Measurements from ENCODE around the gene ERLIN1.

DNA sequence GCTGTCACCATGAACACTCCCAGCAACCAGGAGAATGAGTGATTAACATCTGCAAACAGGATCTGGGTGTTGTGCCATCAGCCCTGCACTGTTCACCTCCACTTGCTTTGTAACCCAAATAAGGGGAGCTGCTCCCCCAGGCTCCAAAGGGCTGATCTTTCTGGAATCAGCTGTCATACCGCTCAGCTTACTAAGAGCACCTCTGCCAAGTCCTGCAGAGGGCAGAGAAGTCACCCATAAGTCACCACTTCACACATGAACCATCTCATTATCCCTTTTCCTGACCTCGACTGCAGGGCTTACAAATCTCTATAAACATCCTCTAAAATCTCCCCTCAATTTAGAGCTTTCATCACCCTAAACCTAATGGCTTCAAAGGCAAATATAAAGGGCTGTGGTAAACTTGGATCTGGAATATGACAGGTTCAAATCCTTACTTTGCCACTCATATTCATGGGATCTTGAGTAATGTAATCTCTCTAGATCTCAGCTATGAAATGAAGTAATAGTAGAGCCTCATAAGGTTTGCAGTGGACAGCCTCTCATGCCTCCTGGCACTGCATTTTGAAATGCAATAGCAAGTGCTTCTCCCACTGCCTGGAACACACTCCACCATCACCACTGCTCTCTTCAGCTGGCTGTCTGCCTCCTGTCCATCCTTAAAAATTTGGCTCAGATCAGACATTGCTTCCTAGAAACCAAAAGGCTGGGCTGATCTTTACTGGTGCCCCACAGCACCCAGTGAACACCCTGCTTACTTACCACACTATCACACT, 38.8 kb downstream of the ERLIN1 start:
- TF ChIP-seq ZNF792 (tag by site-specific recombination; IDR thresholded peaks at IDR 0.05) (no peak), ZIC2 (tag by site-specific recombination; IDR thresholded peaks at IDR 0.05) (no peak), RBAK (tag by site-specific recombination; IDR thresholded peaks at IDR 0.05) (no peak), ZNF175 (tag by site-specific recombination; IDR thresholded peaks at IDR 0.05) (no peak), ZNF121 (tag by site-specific recombination; IDR thresholded peaks at IDR 0.05) (no peak), ZNF510 (tag by site-specific recombination; IDR thresholded peaks at IDR 0.05; ENCODE audit: insufficient replicate concordance) (no peak), ZNF558 (tag by site-specific recombination; IDR thresholded peaks at IDR 0.05) (no peak), KLF16 (tag by site-specific recombination; IDR thresholded peaks at IDR 0.05) (no peak), ZNF2 (tag by site-specific recombination; IDR thresholded peaks at IDR 0.05) (no peak)
- TF ChIP-seq, protein P1, sequence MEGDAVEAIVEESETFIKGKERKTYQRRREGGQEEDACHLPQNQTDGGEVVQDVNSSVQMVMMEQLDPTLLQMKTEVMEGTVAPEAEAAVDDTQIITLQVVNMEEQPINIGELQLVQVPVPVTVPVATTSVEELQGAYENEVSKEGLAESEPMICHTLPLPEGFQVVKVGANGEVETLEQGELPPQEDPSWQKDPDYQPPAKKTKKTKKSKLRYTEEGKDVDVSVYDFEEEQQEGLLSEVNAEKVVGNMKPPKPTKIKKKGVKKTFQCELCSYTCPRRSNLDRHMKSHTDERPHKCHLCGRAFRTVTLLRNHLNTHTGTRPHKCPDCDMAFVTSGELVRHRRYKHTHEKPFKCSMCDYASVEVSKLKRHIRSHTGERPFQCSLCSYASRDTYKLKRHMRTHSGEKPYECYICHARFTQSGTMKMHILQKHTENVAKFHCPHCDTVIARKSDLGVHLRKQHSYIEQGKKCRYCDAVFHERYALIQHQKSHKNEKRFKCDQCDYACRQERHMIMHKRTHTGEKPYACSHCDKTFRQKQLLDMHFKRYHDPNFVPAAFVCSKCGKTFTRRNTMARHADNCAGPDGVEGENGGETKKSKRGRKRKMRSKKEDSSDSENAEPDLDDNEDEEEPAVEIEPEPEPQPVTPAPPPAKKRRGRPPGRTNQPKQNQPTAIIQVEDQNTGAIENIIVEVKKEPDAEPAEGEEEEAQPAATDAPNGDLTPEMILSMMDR (tag by site-specific recombination; IDR thresholded peaks at IDR 0.05): no peak
- TF ChIP-seq, protein P2, sequence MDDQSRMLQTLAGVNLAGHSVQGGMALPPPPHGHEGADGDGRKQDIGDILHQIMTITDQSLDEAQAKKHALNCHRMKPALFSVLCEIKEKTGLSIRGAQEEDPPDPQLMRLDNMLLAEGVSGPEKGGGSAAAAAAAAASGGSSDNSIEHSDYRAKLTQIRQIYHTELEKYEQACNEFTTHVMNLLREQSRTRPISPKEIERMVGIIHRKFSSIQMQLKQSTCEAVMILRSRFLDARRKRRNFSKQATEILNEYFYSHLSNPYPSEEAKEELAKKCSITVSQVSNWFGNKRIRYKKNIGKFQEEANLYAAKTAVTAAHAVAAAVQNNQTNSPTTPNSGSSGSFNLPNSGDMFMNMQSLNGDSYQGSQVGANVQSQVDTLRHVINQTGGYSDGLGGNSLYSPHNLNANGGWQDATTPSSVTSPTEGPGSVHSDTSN (CRISPR knock-in tag; IDR thresholded peaks at IDR 0.05): no peak
- TF ChIP-seq, protein P3, sequence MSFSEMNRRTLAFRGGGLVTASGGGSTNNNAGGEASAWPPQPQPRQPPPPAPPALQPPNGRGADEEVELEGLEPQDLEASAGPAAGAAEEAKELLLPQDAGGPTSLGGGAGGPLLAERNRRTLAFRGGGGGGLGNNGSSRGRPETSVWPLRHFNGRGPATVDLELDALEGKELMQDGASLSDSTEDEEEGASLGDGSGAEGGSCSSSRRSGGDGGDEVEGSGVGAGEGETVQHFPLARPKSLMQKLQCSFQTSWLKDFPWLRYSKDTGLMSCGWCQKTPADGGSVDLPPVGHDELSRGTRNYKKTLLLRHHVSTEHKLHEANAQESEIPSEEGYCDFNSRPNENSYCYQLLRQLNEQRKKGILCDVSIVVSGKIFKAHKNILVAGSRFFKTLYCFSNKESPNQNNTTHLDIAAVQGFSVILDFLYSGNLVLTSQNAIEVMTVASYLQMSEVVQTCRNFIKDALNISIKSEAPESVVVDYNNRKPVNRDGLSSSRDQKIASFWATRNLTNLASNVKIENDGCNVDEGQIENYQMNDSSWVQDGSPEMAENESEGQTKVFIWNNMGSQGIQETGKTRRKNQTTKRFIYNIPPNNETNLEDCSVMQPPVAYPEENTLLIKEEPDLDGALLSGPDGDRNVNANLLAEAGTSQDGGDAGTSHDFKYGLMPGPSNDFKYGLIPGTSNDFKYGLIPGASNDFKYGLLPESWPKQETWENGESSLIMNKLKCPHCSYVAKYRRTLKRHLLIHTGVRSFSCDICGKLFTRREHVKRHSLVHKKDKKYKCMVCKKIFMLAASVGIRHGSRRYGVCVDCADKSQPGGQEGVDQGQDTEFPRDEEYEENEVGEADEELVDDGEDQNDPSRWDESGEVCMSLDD (tag by site-specific recombination; IDR thresholded peaks at IDR 0.05): no peak
- TF ChIP-seq, protein P4, sequence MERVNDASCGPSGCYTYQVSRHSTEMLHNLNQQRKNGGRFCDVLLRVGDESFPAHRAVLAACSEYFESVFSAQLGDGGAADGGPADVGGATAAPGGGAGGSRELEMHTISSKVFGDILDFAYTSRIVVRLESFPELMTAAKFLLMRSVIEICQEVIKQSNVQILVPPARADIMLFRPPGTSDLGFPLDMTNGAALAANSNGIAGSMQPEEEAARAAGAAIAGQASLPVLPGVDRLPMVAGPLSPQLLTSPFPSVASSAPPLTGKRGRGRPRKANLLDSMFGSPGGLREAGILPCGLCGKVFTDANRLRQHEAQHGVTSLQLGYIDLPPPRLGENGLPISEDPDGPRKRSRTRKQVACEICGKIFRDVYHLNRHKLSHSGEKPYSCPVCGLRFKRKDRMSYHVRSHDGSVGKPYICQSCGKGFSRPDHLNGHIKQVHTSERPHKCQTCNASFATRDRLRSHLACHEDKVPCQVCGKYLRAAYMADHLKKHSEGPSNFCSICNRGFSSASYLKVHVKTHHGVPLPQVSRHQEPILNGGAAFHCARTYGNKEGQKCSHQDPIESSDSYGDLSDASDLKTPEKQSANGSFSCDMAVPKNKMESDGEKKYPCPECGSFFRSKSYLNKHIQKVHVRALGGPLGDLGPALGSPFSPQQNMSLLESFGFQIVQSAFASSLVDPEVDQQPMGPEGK (tag by site-specific recombination; IDR thresholded peaks at IDR 0.05): no peak

Measured in HEK293 (cell line).